Muscle layer of duodenum (tissue), 2 donors: ENCODE data around the gene PARP1.

Experiments
- H3K27ac ChIP-seq: one replicate; pipeline ENCODE4 v1.7.0; 2013; ENCODE audit warnings: mild to moderate bottlenecking, low read length
- H3K27me3 ChIP-seq: one replicate; pipeline ENCODE4 v1.7.0; 2013; ENCODE audit warnings: low read depth, mild to moderate bottlenecking, control low read depth, low read length
- H3K36me3 ChIP-seq, 2 donors: one replicate each; pipeline ENCODE4 v1.7.0; 2013; ENCODE audit warnings: low read length in 2 of 2, control low read depth in 1 of 2, mild to moderate bottlenecking in 1 of 2; ENCODE audit not compliant: insufficient read depth in 2 of 2, control insufficient read depth in 1 of 2
- H3K4me1 ChIP-seq, 2 donors: one replicate each; pipeline ENCODE4 v1.7.0; 2013; ENCODE audit warnings: low read length in 2 of 2, mild to moderate bottlenecking in 2 of 2, control low read depth in 1 of 2, moderate library complexity in 1 of 2; ENCODE audit not compliant: insufficient read depth in 2 of 2, control insufficient read depth in 1 of 2
- H3K4me3 ChIP-seq, 2 donors: one replicate each; pipeline ENCODE4 v1.7.0; 2013; ENCODE audit warnings: low read length in 2 of 2, low read depth in 1 of 2, mild to moderate bottlenecking in 1 of 2
- H3K9me3 ChIP-seq, 2 donors: one replicate each; pipeline ENCODE4 v1.7.0; 2013; ENCODE audit warnings: low read length in 2 of 2, control low read depth in 1 of 2, mild to moderate bottlenecking in 1 of 2; ENCODE audit not compliant: control insufficient read depth in 1 of 2
- donor health status: healthy.

Gene PARP1

DNA sequence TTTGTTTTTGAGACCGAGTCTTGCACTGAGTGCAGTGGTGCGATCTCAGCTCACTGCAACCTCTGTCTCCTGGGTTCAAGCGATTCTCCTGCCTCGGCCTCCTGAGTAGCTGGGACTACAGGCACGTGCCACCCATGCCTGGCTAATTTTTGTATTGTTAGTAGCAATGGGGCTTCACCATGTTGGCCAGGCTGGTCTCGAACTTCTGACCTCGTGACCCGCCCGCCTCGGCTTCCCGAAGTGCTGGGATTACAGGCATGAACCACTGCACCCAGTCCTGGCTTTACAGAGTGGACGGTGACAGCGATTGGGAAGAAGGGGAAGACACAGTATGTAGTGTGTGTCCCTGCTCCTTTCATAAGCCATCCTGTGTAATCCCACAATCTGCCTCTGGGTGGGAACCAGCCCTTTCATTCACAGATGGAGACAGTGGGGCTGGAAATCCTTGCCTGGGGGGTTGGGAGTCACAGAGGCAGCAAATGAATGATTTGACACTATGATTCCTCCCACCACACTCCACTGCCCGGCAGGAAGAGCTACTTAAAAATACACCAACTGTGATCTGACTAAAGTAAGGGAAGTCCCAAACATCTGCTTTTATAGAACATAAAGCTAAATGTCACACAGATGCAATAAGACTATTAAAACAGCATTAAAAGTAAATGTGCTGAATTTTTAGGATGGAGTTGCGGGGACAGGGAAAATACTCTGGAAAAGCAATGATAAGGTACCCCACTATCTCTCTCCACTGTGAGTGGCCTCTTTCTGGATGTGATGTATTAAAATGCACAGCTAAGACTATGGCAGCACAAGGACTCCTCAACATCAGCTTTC is 4.5 kb downstream of the PARP1 start:
- Histone ChIP-seq H3K27ac (peak overlapping the region; percentile 53), H3K4me1 (peaks cover 13 to 70% of the 10 kb centered on the region in 2 donors), H3K27me3 (no peaks in the 10 kb centered on the region), H3K4me3 (no peak overlapping the region), H3K36me3 (peaks cover 19 to 22% of the 10 kb centered on the region in 2 donors), H3K9me3 (no peaks in the 10 kb centered on the region)

DNA sequence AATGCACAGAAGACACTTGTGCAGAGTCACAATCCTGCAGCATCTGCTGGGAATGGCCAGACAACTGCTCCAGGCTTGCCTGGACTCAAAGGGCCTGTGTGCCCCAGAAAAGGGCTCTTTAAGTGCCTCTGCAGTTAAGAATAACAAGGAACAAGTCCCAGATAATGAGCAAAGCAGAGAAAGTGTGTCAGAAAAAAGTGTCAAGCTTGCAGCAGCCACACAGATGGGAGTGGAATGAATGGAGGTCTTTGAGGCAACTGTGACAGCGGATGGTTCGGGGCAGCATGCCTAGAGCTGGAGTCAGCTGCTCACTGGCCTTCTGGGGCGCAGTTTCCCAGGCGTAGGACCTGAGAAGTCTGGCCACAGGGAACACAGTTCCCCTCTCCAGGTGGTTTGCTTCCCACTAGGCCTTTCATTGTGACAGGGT is 5.1 kb downstream of the PARP1 start:
- Histone ChIP-seq H3K4me3 (no peak overlapping the region), H3K27ac (no peak overlapping the region), H3K9me3 (no peaks in the 10 kb centered on the region), H3K27me3 (no peaks in the 10 kb centered on the region), H3K36me3 (peaks cover 19 to 22% of the 10 kb centered on the region in 2 donors), H3K4me1 (peaks cover 13 to 70% of the 10 kb centered on the region in 2 donors)

DNA sequence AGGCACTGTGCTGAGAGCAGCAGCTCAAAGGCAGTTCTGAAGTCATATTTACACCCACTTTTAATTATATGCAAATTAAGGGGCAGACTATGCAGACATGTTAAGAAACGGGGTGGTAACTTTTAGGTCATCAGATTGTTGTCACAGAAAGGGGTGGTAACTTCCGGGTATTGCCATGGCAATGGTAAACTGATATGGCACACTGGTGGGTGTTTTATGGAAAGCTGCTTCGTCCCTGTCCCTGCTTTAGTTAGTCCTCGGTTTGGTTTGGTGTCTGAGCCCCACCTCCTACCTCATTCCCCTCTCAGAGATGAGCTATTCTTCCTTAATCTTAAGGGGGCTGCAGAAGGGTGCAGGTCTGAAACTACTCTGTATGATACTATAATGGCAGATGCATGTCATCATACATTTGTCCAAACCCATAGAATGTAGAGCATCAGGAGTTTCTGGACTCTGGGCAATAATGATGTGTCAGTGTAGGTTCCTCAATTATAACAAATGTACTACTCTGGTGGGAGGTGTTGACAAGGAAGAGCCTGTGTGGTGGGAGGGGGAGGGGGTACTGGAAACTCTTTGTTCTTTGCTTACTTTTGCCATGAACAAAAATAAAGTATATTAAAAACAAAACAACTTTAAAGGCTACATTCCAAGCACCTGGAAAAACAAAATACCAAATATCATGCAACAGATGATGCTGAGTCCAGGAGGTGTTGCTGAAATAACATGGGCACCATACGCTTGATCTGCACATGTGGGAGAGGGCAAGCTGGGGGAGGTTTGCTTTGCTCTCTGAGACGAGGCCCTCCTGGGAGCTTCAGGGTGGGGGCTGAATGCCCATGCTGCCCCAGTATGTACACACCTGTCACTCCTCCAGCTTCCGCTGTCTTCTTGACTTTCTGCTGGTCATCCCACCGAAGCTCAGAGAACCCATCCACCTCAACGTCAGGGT is 6.3 kb downstream of the PARP1 start:
- Histone ChIP-seq H3K36me3 (peaks cover 19 to 22% of the 10 kb centered on the region in 2 donors), H3K27me3 (no peaks in the 10 kb centered on the region), H3K27ac (no peak overlapping the region), H3K4me1 (peaks cover 10 to 69% of the 10 kb centered on the region in 2 donors), H3K9me3 (no peaks in the 10 kb centered on the region), H3K4me3 (no peak overlapping the region)

DNA sequence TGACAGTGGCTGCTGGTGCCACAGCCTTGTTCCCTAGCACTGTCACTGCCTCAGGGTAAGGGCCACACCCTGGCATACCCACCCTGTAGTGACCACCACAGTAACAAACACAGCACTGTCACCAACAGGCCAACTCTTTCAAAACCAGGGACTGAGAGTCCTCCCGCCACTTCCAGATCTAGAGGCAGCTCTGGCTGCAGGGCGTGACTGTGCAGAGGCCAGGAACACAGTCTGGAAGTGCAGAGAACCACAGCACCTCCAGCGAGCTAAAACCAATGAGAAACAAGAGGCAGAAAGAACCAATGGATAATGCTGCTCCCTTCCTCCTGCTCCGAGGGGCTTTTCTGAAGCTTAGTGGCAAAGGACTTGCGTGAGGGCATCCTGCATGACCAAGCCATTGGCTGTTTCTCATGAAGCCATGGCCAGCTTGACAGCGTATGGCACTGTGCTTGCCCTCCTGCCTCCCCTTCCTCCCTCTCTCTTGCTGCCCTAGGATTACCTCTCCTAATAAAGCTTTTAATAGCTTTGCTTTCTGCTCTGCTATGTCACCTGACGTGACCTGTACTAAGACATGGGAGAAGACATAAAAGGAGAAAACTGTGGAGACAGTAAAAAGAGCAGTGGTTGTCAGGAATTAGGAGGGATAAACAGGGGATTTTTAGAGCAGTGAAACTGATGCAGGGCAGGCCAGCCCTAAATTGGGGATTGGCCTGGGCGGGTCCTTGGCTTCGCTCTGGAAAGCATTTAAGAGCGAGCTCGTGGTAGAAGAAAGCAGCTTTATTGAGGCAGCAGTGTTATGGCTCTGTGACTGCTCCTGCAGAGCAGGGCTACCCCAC is 7.2 kb downstream of the PARP1 start:
- Histone ChIP-seq H3K27ac (no peak overlapping the region), H3K4me1 (peaks cover 4 to 60% of the 10 kb centered on the region in 2 donors), H3K27me3 (no peaks in the 10 kb centered on the region), H3K36me3 (peaks cover 19 to 22% of the 10 kb centered on the region in 2 donors), H3K4me3 (no peak overlapping the region), H3K9me3 (no peaks in the 10 kb centered on the region)

DNA sequence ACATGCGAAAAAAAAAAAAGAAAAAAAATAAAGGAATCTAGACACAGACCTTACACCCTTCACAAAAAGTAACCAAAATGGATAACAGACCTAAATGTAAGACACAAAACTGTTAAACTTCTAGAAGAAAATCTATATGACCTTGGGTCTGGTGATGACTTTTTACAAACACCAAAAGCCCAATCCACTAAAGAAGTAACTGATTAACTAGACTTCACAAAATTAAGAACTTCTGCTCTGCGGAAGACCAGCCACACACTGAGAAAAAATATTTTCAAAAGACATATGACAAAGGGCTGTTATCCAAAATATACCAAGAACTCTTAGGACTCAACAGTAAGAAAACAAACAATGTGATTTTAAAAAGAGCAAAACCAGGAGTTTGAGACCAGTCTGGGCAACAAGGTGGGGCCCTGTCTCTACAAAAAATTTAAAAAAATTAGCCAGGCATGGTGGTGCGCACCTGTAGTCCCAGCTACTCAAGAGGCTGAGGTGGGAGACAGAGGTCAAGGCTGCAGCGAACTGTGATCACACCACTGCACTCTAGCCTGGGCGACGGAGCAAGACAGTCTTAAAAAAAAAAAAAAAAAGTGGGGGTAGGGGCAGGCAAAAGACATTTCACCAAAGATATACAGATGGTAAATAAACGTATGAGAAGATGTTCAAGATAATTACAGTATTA is 9.8 kb downstream of the PARP1 start:
- H3K36me3 ChIP-seq = peaks cover 19 to 22% of the 10 kb centered on the region in 2 donors
- H3K27me3 ChIP-seq = no peaks in the 10 kb centered on the region
- no peak overlapping the region for H3K27ac ChIP-seq
- H3K9me3 ChIP-seq = no peaks in the 10 kb centered on the region
- peaks cover 4 to 35% of the 10 kb centered on the region in 2 donors for H3K4me1 ChIP-seq
- H3K4me3 ChIP-seq = no peak overlapping the region

DNA sequence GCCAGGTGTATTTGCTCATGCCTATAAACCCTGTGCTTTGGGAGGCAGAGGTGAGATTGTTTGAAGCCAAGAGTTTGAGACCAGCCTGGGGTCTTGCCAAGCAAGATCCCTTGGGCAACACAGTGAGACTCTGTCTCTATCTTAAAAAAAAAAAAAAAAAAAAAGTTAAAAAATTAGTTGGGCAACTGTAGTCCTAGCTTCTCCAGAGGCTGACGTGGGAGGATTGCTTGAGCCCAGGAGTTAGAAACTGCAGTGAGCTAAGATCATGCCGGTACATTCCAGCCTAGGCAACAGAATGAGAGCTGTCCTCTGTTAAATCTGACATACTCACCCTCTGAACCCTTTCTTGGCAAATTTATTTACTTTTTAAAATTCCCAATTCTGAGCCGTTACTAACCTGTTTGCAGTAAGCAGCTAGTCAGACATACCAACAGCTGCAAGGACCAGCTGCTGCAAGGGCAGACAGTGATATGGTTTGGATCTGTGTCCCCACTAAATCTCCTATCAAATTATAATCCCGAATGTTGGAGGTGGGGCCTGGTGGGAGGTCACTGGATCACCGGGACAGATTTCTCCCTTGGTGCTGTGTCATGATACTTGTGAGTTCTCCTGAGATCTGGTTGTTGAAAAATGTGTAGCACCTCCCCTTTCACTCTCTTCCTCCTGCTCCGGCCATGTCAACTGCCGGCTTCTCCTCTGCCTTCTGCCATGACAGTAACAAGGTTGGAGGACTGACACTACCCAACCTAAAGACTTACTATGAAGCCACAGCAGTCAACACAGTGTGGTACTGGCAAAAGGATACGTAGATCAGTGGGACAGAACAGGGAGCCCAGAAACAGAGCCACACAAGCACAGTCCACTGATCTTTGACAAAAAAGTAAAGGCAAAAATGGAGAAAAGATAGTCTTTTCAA is 10.6 kb downstream of the PARP1 start:
- Histone ChIP-seq H3K4me1 (peaks cover 0 to 28% of the 10 kb centered on the region in 2 donors), H3K4me3 (no peak overlapping the region), H3K27me3 (no peaks in the 10 kb centered on the region), H3K36me3 (peaks cover 20 to 21% of the 10 kb centered on the region in 2 donors), H3K27ac (no peak overlapping the region), H3K9me3 (no peaks in the 10 kb centered on the region)

DNA sequence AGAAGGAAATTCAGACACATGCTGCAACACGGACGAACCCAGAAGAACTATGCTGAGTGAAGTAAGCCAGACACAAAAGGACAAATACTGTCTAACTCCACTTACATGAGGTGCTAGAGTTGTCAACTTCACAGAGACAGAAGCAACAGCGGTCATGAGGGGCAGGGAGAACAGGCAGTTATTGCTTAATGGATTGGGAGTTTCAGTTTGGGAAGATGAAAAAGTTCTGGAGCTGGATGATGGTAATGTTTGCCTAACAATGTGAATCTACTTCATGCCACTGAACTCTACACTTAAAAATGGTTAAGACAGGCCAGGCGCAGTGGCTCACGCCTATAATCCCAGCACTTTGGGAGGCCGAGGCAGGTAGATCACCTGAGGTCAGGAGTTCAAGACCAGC is 12.1 kb downstream of the PARP1 start:
- Histone ChIP-seq H3K27ac (no peak overlapping the region), H3K4me3 (no peak overlapping the region), H3K4me1 (peaks cover 0 to 13% of the 10 kb centered on the region in 2 donors), H3K36me3 (peaks cover 20 to 26% of the 10 kb centered on the region in 2 donors), H3K9me3 (no peaks in the 10 kb centered on the region), H3K27me3 (no peaks in the 10 kb centered on the region)

DNA sequence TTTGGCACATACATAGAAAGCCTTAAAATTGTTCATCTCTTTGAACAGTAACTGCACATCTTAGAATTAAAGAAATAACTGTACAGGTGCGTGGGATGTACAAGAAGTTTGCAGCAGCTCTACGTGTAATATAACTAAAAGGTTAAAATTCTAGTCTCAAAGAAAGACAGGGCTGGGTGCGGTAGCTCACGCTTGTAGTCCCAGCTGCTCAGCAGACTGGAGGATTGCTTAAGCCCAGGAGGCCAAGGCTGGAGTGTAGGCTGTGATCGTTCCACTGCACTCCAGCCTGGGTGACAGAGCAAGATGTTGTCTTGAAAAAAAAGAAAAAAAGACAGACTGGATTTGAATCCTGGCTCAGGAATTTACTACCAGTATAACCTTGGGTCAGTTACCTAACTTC is 13.4 kb downstream of the PARP1 start:
- H3K27ac ChIP-seq = no peak overlapping the region
- peaks cover 0 to 7% of the 10 kb centered on the region in 2 donors for H3K4me1 ChIP-seq
- H3K4me3 ChIP-seq = no peak overlapping the region
- peaks cover 23 to 32% of the 10 kb centered on the region in 2 donors for H3K36me3 ChIP-seq
- no peaks in the 10 kb centered on the region for H3K27me3 ChIP-seq
- H3K9me3 ChIP-seq = no peaks in the 10 kb centered on the region

DNA sequence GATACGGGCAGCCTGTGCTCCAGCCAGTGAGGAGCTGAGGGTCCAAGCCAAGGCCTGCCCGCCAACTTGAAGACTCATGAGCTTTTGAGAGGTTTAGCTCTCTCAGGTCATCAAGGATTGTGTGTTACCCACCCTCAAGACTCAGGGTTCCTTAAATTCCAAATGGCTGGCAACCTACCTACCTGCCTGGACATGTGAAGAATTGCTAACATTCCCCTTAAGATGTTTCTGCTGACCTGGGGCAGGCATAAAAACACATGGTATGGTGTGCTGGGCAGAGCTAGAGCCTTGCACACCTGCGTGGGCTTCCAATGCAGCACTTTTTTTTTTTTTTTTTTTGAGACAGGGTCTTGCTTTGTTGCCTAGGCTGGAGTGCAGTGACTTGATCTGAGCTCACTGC is 17.2 kb downstream of the PARP1 start:
- Histone ChIP-seq H3K27ac (no peak overlapping the region), H3K4me3 (no peak overlapping the region), H3K36me3 (peaks cover 57 to 66% of the 10 kb centered on the region in 2 donors), H3K9me3 (no peaks in the 10 kb centered on the region), H3K4me1 (no peaks in the 10 kb centered on the region), H3K27me3 (no peaks in the 10 kb centered on the region)

DNA sequence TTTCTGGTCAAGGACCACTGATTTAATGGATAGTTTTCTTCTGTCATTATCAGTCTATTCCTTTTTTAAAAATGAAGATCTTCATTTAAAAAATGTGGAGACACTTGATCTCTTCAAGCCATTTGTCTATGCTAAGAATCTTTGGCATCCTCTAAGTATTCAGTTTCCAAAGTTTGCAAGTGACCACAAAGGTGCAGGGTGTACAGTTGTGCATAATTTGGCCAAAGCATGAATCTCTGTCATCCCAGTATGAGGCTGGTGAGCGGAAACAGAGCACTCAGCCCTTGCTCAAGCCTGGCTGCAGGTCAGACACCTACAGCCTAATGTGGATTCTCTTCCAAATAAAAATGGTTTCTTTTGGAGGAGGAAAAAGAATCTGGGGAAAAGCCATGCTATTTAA is 19.8 kb downstream of the PARP1 start:
- H3K36me3 ChIP-seq = peaks cover 79 to 91% of the 10 kb centered on the region in 2 donors
- H3K27me3 ChIP-seq = no peaks in the 10 kb centered on the region
- H3K4me1 ChIP-seq = no peaks in the 10 kb centered on the region
- no peak overlapping the region for H3K27ac ChIP-seq
- no peaks in the 10 kb centered on the region for H3K9me3 ChIP-seq
- H3K4me3 ChIP-seq = no peak overlapping the region
